Endodermal cell (in vitro differentiated cells): ENCODE results near the gene WDFY2. TPM values are rescaled to one million over a fixed set of nuclear protein-coding genes. Genes with fewer than 3 reads are reported as not detected.

Source experiments
- DNase-seq: peaks from one replicate; pipeline ENCODE4 v3.0.0-alpha.2; 2017
- H3K27ac ChIP-seq: 2 replicates; pipeline ENCODE4 v1.5.1; 2013; ENCODE audit warnings: mild to moderate bottlenecking, low read depth, low read length, moderate library complexity
- H3K27me3 ChIP-seq: 2 replicates; pipeline ENCODE4 v1.6.1; 2013; ENCODE audit warnings: mild to moderate bottlenecking, low read length, moderate library complexity; ENCODE audit not compliant: insufficient read depth, control insufficient read depth, poor library complexity, severe bottlenecking
- H3K36me3 ChIP-seq: 2 replicates; pipeline ENCODE4 v1.7.0; 2013; ENCODE audit warnings: mild to moderate bottlenecking, low read length, moderate library complexity; ENCODE audit not compliant: control insufficient read depth, insufficient read depth
- H3K4me1 ChIP-seq: one replicate; pipeline ENCODE4 v1.7.0; 2013; ENCODE audit warnings: low read length; ENCODE audit not compliant: control insufficient read depth, insufficient read depth
- H3K4me3 ChIP-seq: 2 replicates; pipeline ENCODE4 v1.5.1; 2013; ENCODE audit warnings: mild to moderate bottlenecking, low read length, moderate library complexity
- H3K9ac ChIP-seq: 2 replicates; pipeline ENCODE4 v1.6.1; 2013; ENCODE audit warnings: mild to moderate bottlenecking, low read length, moderate library complexity; ENCODE audit not compliant: poor library complexity, severe bottlenecking; ENCODE audit errors: extremely low read depth
- H3K9me3 ChIP-seq: 2 replicates; pipeline ENCODE4 v1.6.1; 2013; ENCODE audit warnings: mild to moderate bottlenecking, low read length, moderate library complexity; ENCODE audit not compliant: control insufficient read depth
- H3K27ac Mint-ChIP-seq: 2 replicates; pipeline ENCODE4 v1.8.0; 2020; ENCODE audit warnings: mixed read lengths
- H3K27me3 Mint-ChIP-seq: 2 replicates; pipeline ENCODE4 v1.8.0; 2021; ENCODE audit warnings: mild to moderate bottlenecking, mixed read lengths; ENCODE audit not compliant: insufficient read depth
- H3K36me3 Mint-ChIP-seq: 2 replicates; pipeline ENCODE4 v1.8.0; 2020; ENCODE audit warnings: low read depth, mixed read lengths
- H3K4me1 Mint-ChIP-seq: 2 replicates; pipeline ENCODE4 v1.8.0; 2020; ENCODE audit warnings: mixed read lengths
- H3K4me3 Mint-ChIP-seq: 2 replicates; pipeline ENCODE4 v1.8.0; 2020; ENCODE audit warnings: mild to moderate bottlenecking, moderate library complexity, mixed read lengths
- H3K9me3 Mint-ChIP-seq: 2 replicates; pipeline ENCODE4 v1.8.0; 2020; ENCODE audit warnings: mild to moderate bottlenecking, mixed read lengths
- CTCF ChIP-seq: fragments of 200-600 bp; sonication (generic); conservative IDR thresholded peaks from 2 replicates; pipeline ENCODE4 v1.5.0; 2021; ENCODE audit warnings: antibody characterized with exemption, mild to moderate bottlenecking
- WGBS, 2 experiments: methylation state at CpG; one replicate each; pipeline versions ENCODE4 v1.1.5 to v1.1.7; 2013; ENCODE audit warnings: missing lambda C conversion rate in 2 of 2, mixed read lengths in 1 of 2; ENCODE audit not compliant: insufficient coverage in 1 of 2, insufficient read length in 1 of 2; 5-methylcytosine and 5-hydroxymethylcytosine counted together
- total RNA-seq, 2 donors: library from RNA; stranded (reverse); fragmentation: NEBNext Ultra II Directional in 1 of 2; extraction: Animal tissue kit (Norgen Biotek cat#: 25700) in 1 of 2; gene quantifications; 2 replicates in 1 of 2; 3 replicates in 1 of 2; pipeline ENCODE4 v1.2.1, GENCODE V29; 2021

The WDFY2 gene
- total RNA-seq, 2 donors from 2014 or later: 20.6 to 28.0 TPM

- peaks cover 8% of the 10 kb centered on the region for H3K4me1 Mint-ChIP-seq
Observed at GRCh38 chr13:51614350-51614786, 30.1 kb downstream of the WDFY2 start.

GRCh38 chr13:51618626-51619025, 34.4 kb downstream of the WDFY2 start:
- Histone ChIP-seq H3K27ac (no peak overlapping the region), H3K9me3 (no peaks in the 10 kb centered on the region), H3K9ac (no peak overlapping the region), H3K36me3 (no peaks in the 10 kb centered on the region), H3K27me3 (no peaks in the 10 kb centered on the region), H3K4me3 (no peak overlapping the region), H3K4me1 (no peaks in the 10 kb centered on the region)
- H3K4me3 Mint-ChIP-seq: no peak overlapping the region
- WGBS, 2 experiments: 83 to 100% methylated on average over 1 of the region's 1 CpG
- H3K9me3 Mint-ChIP-seq: no peaks in the 10 kb centered on the region
- no peaks in the 10 kb centered on the region for H3K27me3 Mint-ChIP-seq
- TF ChIP-seq CTCF: no peak
- peaks cover 7% of the 10 kb centered on the region for H3K4me1 Mint-ChIP-seq
- DNase-seq: no peak
- no peak overlapping the region for H3K27ac Mint-ChIP-seq
- no peaks in the 10 kb centered on the region for H3K36me3 Mint-ChIP-seq

More at GRCh38 chr13:51614350-51614786, 30.1 kb downstream of the WDFY2 start:
- Mint-ChIP-seq H3K27me3 (no peaks in the 10 kb centered on the region), H3K36me3 (no peaks in the 10 kb centered on the region), H3K27ac (no peak overlapping the region), H3K4me3 (no peak overlapping the region), H3K9me3 (no peaks in the 10 kb centered on the region)
- no peak overlapping the region for H3K9ac ChIP-seq
- no peaks in the 10 kb centered on the region for H3K4me1 ChIP-seq
- no peak for DNase-seq
- no peaks in the 10 kb centered on the region for H3K27me3 ChIP-seq
- H3K9me3 ChIP-seq: no peaks in the 10 kb centered on the region
- no peak overlapping the region for H3K4me3 ChIP-seq
- WGBS, 2 experiments: 91 to 92% methylated on average over 6 to 8 of the region's 8 CpGs
- no peaks in the 10 kb centered on the region for H3K36me3 ChIP-seq
- no peak for TF ChIP-seq CTCF
- H3K27ac ChIP-seq: no peak overlapping the region

- WGBS, 2 experiments: 79 to 89% methylated on average over 2 of the region's 2 CpGs
- H3K27me3 ChIP-seq: no peaks in the 10 kb centered on the region
- H3K9me3 ChIP-seq: no peaks in the 10 kb centered on the region
- Mint-ChIP-seq H3K4me1 (peaks cover 9% of the 10 kb centered on the region), H3K4me3 (no peak overlapping the region), H3K36me3 (no peaks in the 10 kb centered on the region), H3K9me3 (no peaks in the 10 kb centered on the region), H3K27me3 (no peaks in the 10 kb centered on the region), H3K27ac (no peak overlapping the region)
- DNase-seq: no peak
- no peak overlapping the region for H3K27ac ChIP-seq
- no peak overlapping the region for H3K9ac ChIP-seq
- no peak overlapping the region for H3K4me3 ChIP-seq
- H3K36me3 ChIP-seq: no peaks in the 10 kb centered on the region
- no peak for TF ChIP-seq CTCF
- no peaks in the 10 kb centered on the region for H3K4me1 ChIP-seq
Observed at GRCh38 chr13:51619614-51620013, 35.4 kb downstream of the WDFY2 start.
